Adrenal gland (tissue), 5 donors: ENCODE data around the gene HBG2.

Experiments
- CTCF ChIP-seq, 6 experiments: fragments of 450-650 bp in 4 of 6; fragments of 200-600 bp in 2 of 6; sonication (generic) in 1 of 6; IDR thresholded peaks; 1 replicate in 5 of 6; 2 replicates in 1 of 6; pipeline versions ENCODE4 v1.5.1 to v1.8.0; 2016 to 2021; ENCODE audit warnings: antibody characterized with exemption in 6 of 6, mild to moderate bottlenecking in 2 of 6, moderate library complexity in 1 of 6
- POLR2A ChIP-seq, 2 donors: fragments of 450-650 bp; IDR thresholded peaks; one replicate each; pipeline ENCODE4 v1.6.1; 2017; ENCODE audit warnings: antibody characterized with exemption in 2 of 2, mild to moderate bottlenecking in 2 of 2, moderate library complexity in 1 of 2
- donor health status: DM: no; HTN: no; CAD: no.

- TF ChIP-seq CTCF (IDR thresholded peaks at IDR 0.05) = no peak
- no peak for TF ChIP-seq POLR2A (IDR thresholded peaks at IDR 0.05)
Measured at GRCh38 chr11:5277807-5278382, 23.3 kb upstream of the HBG2 start.
